ENCODE data around the gene SH3BP5L.
A peak's percentile ranks its signal among the peaks of the same experiment; 100 is the strongest.

Gene SH3BP5L

GRCh38 chr1:248847956-248848561 lies 22.3 kb upstream of the SH3BP5L start:
- TF ChIP-seq CTCF (IDR thresholded peaks at IDR 0.05; ENCODE audit: low read depth, low read length, missing control alignments): no peak
- DNase-seq (ENCODE audit: low read depth): no peak
- in situ Hi-C loops (cut with HindIII; ENCODE audit: low sequenced_read_pairs): no loop called here
- no peak overlapping the region for H3K4me3 ChIP-seq (ENCODE audit: low read depth, low read length)

GRCh38 chr1:248847181-248847955 lies 21.7 kb upstream of the SH3BP5L start:
- H3K4me3 ChIP-seq (ENCODE audit: low read depth, low read length): no peak overlapping the region
- in situ Hi-C loops (cut with HindIII; ENCODE audit: low sequenced_read_pairs): no loop called here
- no peak for DNase-seq (ENCODE audit: low read depth)
- no peak for TF ChIP-seq CTCF (IDR thresholded peaks at IDR 0.05; ENCODE audit: low read depth, low read length, missing control alignments)

GRCh38 chr1:248844526-248844925 lies 18.8 kb upstream of the SH3BP5L start:
- in situ Hi-C loops (cut with HindIII; ENCODE audit: low sequenced_read_pairs): no loop called here

GRCh38 chr1:248843687-248844086 lies 18.0 kb upstream of the SH3BP5L start:
- TF ChIP-seq CTCF (IDR thresholded peaks at IDR 0.05; ENCODE audit: low read depth, low read length, missing control alignments): no peak
- no peak overlapping the region for H3K4me3 ChIP-seq (ENCODE audit: low read depth, low read length)
- no peak for DNase-seq (ENCODE audit: low read depth)
- in situ Hi-C loops (cut with HindIII; ENCODE audit: low sequenced_read_pairs): no loop called here

More at GRCh38 chr1:248844526-248844925, 18.8 kb upstream of the SH3BP5L start:
- no peak overlapping the region for H3K4me3 ChIP-seq (ENCODE audit: low read depth, low read length)
- no peak for TF ChIP-seq CTCF (IDR thresholded peaks at IDR 0.05; ENCODE audit: low read depth, low read length, missing control alignments)
- DNase-seq (ENCODE audit: low read depth): no peak

GRCh38 chr1:248842781-248843331 lies 17.1 kb upstream of the SH3BP5L start:
- no peak for TF ChIP-seq CTCF (IDR thresholded peaks at IDR 0.05; ENCODE audit: low read depth, low read length, missing control alignments)
- H3K4me3 ChIP-seq (ENCODE audit: low read depth, low read length): no peak overlapping the region
- DNase-seq (ENCODE audit: low read depth): no peak
- in situ Hi-C loops (cut with HindIII; ENCODE audit: low sequenced_read_pairs): no loop called here

- no peak overlapping the region for H3K4me3 ChIP-seq (ENCODE audit: low read depth, low read length)
- DNase-seq (ENCODE audit: low read depth): no peak
- in situ Hi-C loops (cut with HindIII; ENCODE audit: low sequenced_read_pairs): no loop called here
- peak; percentile 53 for TF ChIP-seq CTCF (IDR thresholded peaks at IDR 0.05; ENCODE audit: low read depth, low read length, missing control alignments)
Observed at GRCh38 chr1:248841702-248842395, 16.1 kb upstream of the SH3BP5L start.
